Islet precursor cell (in vitro differentiated cells): ENCODE data around the gene IL1RL1.

Experiments
- DNase-seq: peaks from one replicate; pipeline ENCODE4 v3.0.0-alpha.2; 2018

The IL1RL1 gene

DNA sequence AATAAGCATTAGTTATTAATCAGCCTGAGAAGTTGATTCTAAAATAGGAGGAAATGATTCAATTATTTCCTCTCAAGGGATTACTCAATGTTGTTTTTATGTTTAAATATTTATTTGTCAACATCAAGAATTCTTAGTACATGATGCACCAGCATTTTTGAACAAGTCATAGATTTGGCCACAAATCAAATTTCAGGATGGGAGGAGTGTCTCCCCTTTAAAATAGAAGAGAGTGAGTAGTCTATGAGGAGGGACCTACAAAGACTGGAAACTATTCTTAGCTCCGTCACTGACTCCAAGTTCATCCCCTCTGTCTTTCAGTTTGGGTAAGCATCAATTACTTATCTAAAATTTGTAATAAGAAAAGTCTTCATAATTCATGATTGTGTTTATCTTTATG, 25.6 kb downstream of the IL1RL1 start:
- no peak for DNase-seq

DNA sequence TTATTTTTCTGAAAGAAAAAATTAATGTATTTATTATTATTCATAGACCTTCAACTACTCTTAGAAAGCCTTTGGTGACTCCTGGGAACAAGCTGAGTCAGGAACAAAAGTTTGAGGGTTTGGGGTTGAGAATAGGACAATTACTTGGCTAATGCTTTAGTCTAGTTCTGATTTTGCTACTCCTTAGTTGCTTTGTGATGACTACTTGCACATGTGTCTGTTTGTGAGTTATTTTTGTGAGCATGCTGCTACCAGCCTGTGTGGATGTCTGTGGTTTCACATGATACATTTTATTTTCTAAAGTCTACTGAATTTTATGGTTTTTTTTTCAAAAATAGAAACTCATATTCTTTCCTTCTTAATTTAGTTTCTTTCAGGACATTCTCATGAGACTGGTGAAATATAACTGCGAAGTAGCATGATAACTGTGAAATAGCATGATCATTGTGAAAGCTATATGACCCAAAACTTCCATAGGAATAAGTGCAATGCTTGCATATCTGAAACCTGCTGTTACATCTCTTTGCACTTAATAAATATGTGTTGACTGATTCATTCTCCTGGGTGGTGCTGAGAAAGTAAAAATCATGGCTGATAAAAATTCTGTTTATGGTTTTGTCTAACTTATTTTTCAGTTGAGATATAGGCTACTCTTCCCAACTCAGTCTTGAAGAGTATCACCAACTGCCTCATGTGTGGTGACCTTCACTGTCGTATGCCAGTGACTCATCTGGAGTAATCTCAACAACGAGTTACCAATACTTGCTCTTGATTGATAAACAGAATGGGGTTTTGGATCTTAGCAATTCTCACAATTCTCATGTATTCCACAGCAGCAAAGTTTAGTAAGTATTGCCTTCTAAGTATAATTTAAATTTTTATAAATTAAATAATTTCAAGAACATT, 26.4 kb downstream of the IL1RL1 start:
- DNase-seq: no peak

DNA sequence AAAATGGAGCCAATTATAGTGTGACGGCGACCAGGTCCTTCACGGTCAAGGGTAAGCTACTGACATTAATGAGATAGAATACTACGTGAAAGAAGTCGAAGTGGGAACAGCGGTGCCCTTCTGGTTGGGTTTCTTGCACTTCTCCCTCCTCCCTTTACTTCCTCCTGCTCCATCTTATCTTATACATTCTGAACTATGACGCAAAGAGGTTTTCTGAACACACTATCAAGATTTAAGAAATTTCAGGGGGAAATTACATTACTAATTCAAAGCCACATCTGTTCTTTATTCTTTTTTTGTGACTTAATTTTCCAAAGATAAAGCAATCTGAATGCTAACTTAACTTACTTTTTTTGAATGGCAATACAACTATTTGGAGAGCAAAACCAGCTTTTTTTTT, 29.4 kb downstream of the IL1RL1 start:
- no peak for DNase-seq

DNA sequence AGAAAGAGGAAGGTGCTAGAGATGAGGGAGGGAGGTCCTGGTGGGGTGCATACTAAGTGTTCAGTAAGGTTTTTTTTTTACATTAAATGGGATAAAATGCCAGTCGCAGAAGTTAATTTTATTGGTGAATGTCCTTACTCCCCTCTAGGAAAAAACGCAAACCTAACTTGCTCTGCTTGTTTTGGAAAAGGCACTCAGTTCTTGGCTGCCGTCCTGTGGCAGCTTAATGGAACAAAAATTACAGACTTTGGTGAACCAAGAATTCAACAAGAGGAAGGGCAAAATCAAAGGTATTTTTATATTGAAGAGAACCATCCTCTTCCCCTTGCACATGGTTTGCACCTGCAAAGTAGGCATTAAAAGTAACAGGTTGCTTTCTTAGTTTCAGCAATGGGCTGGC, 31.5 kb downstream of the IL1RL1 start:
- DNase-seq: no peak

DNA sequence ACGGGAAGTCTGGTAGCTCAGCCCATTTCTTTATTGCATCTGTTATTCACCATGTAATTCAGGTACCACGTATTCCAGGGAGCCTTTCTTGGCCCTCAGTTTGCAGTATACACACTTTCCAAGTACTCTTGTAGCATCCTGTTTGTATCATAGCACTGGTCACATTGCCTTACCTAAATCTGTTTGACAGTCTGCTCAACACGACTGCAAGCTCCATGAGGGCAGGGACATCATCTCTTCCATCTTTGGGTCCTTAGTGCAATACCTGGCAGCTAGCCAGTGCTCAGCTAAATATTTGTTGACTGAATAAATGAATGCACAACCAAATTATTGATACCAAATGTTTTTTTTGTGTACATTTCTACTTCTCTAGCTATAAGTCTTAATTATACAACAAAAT, 33.0 kb downstream of the IL1RL1 start:
- DNase-seq: no peak

DNA sequence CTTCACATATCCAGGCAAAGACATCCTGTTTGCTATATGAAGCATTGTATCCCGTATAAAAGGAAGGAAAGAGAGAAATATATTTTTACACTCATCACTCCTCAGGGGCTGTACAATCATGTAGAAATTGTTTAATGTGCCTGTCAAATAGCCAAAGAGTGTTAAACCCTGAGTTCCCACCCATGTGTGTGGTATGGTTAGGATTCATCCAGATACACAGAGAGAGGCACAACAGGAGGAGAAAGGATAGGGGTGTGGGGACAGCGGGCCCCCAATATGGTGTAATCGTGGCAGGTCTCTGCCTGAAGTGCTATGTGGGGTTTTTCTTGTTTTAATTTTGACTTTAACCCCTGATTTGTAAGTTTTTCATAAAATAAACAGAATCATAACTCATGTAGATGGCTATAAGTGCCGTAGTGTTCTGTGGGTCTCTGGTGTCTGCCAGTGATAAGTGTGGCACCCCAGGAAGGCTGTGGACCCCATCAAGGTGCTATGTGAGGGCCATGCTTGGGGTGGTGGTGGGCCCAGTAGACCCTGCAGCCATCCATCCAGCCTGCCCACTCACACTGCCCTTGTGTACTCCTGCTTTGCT, 34.1 kb downstream of the IL1RL1 start:
- DNase-seq: no peak

DNA sequence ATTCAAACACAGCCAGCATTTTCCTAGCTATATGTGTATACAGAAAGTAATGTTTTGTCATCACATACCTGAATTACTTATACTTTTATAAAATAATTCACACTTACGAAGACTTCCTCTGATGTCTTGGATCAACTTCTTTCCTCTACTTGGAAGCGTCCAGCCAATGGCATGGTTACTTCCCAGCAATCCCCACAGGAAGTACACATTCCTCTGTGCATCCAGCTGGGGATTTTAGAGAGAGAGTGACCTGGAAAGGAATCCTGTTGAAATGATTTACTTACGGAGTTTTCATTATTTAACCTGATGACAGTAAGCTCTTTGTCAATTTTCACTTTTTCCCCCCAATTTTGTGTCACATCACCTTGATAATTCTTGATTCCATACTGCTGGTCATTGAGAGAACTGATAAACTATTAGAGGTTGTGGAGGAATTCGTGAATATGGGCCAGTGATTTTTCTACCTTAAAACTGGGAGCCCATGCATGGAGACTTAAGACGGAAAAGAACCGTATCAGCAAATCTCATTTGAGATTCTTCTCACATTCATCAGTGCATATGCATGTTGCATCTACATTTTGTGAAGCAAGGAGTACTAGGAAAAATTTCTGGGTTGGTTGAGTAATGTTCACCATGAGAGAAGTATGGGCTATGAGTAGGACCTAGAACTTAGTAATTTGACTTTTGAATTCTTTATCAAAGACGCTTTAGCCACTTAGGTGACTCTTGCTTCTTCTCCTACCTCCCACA, 35.2 kb downstream of the IL1RL1 start:
- no peak for DNase-seq

DNA sequence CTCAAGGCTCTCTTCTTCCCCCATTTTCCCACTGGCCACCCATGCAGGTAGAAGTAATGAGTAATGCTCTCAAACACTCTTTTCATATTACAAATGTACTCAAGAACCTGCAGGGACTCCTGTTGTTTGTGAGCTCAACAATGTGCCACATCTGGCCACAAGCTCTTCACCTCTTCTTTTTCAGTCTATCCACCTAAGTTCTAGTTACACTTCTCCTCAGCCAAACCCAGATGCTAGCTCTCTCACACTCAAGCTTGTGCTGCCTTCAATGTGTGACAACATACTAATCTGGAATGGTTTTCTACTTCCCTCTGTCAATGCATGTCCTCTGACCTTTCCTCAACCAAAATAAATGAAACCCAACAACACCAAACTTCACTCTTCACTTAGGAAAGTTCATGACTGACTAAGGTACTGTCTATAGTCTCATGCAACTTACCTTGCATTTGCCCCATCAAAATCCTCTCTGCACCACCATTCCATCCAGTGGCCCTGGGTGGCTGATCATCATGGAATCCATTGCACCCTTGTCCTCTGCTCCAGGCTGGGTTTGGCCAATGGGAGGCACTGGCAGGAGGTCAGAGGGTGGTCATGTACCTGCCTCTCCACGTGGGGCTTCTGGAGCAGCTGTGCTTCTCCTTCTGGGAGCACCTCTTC, 38.9 kb downstream of the IL1RL1 start:
- DNase-seq: no peak

DNA sequence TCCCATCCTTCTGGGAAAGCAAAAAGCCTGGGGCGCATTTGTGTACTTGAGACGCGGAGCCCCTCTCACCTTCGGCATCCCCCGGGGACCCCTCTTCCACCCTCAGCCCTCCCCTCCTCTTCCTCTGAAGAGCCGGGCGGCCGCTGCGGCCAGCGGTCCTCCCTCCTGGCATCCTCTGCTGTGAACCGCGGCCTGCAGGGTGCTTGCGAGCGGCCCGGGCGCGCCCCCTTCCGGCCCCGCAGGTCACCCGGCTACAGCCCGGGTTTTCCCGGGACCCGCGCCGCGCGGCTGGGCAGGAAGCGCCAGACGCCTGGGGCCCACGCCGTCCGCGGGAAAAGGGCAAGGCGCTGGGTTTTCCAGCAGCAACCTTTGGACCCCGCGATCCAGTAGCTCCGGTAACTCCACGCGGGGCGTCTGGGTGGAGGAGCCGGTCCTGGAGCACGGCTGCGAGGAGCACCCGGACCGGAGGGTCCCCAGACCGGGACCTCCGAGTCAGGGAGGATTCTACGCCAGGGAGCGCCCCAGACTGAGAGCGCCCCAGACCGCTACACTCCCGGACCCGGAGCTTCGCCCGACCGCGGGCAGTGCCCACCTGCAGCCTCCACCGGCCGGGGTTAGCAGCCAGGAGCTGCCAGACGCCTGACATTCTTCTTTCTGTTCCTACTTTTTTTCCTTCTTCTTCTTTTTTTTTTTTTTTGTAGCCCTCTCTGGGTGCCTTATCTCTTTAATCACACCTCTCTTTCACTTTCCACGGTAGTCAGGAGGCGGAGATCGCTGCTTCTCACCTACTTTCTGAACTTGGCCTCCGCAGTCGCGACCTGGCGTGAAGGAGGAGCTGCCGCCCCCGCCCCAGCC, 44.4 kb downstream of the IL1RL1 start, which contains the start of gene IL18R1:
IL18R1 (plus strand) TSS at position 271 of the 855 bp plus-strand sequence. CDS start 6,865 bp downstream, outside the sequence.
- DNase-seq: peak; percentile 90

DNA sequence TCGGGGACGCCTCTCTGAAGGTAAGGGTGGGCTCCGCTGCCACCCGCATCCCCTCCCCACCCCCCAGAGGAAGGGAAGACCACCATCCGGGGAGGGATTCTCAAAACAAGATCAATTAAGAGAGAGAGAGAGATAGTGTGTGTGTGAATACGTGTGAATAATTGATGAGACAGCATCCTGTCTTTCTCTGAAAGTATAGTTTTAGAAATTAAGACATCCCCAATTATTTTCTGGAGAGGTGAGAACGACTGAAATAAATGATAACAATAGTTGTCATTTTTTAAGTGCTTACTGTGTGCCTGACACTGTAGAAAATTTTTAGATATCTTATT, 45.0 kb downstream of the IL1RL1 start:
- DNase-seq: no peak

DNA sequence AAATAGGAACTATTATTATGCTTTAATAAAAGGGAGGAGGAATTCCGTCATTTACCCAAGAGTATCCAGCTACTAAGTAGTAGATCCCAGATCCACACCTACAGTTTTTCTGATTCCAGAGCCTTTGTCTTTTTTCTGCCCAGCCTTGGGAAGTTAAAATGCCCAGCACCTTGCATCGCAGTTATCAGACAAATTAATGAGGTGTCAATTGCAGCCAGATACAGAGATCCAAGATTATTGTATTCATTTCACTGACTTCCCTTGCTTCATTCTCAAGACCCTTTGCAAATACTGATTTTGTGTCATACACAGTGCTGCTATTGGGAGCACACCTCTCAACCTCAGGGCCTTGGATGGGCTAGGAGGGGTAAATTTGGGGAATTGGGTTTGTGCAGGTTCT, 45.4 kb downstream of the IL1RL1 start:
- DNase-seq: no peak

DNA sequence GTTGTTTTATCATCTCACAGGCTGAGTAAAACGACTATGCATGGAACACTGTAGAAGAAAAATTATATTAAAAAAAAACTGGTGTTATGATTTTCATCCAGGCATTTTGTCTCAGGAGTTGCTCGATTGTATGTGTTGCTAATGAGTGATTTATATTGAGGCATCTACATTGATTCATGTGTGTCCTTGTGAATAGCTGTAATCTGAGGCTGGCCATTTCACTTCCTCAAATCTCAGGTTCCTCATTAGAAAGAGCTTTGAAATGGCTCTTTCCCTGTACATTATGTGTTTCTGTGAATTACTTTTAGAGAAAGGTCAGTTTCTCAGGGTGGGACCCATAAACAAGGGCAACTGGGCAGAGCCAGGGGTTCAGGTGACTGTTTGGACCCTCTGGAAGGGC, 46.6 kb downstream of the IL1RL1 start:
- no peak for DNase-seq

DNA sequence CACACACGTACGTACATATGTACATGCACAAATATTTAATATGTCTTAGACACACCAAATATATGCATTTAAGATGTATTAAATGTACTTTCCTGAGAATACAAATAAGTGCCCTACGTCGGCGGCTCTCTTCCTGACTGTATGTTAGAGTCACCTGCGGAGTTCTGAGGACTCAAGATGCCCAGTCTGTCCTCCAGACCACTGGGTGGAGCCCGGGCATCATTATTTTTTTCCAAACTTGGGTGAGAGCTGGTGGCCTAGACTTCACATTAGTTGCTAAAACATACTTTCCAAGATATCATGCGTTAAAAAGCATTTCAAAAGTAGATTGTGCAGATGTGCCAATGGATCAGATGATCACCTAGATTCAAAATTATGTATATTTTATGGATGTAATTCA, 47.1 kb downstream of the IL1RL1 start:
- no peak for DNase-seq

DNA sequence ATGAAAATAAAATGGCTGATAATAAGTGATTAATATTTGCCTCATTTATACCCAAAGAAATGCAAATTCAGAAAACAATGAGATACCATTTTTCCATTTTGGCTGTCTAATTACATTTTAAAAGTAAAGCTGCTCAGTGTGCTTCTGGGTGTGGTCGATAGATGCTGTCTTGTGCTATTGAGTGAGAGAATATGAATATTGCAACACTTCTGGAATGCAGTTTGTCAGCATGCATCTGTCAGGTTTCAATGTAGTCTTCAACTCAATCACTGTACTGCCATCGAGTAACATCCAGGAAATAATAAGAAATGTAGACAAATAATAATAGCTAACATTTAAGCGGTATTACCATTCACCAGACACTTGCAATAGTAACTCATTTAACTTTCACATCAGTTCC, 48.2 kb downstream of the IL1RL1 start:
- no peak for DNase-seq

DNA sequence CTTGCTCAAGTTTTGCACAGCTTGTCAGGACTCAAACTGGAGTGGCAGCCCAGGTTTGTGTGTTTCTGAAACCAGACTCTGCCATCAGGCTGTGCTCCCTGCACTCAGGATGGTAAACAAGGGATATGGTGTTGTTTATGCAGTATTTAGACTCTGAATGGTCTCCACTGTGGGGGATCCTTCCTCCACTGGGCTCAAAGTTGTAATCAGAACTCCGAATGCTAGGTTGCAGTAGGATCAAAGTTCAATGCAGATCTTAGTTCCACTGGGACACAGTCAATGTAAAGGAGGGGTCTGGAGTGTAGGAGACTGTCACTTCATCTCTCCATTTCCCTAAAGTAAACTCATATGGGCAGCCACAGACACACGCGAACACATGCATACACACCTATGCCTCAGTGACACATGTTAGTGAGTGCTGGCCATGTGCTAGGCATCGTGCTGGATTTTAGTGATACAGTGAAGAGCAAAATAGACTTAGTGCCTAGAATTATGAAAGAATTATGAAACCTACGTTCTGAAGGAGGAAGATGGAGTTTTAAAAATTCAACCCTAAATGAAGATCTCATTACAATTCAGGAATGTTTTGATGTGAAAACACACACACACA, 50.4 kb downstream of the IL1RL1 start:
- no peak for DNase-seq

DNA sequence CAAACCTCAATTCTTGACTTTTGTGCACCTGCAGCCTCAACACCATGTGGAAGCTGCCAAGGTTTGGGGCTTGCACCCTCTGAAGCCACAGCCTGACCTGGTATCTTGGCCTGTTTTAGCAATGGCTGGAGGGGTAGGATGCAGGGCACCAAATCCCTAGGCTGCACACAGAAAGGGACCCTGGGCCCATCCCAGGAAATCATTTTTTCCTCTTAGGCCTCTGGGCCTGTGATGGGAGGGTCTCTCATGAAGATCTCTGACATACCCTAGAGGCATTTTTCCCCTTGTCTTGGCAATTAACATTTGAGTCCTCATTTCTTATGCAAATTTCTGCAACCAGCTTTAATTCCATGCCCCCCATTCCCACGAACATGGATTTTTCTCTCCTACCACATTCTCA, 54.4 kb downstream of the IL1RL1 start:
- DNase-seq: no peak

DNA sequence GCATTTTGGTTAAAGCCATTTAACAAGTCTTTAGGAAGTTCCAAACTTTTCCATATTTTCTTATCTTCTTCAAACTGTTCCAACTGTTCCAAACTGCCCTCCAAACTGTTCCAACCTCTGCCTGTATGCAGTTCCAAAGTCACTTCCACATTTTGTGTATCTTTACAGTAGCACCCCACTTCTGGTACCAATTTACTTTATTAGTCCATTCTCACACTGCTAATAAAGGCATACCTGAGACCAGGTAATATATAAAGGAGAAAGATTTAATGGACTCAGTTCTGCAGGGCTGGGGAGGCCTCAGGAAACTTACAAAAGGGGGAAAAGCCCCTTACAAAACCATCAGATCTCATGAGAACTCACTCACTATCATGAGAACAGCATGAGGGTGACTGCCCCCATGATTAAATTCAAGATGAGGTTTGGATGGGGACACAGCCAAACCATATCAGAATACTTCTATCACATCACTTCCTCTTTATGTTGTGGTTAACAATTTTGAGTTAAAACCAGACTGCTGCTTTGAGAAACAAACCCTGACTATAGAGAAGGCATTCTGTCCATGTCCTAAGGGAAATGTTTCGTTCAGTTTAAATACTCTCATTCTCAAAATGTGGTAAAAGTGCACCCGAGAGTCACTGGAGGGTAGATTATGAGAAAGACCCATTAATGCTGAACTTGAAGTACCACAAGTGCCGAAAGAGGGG, 55.2 kb downstream of the IL1RL1 start:
- DNase-seq: no peak

DNA sequence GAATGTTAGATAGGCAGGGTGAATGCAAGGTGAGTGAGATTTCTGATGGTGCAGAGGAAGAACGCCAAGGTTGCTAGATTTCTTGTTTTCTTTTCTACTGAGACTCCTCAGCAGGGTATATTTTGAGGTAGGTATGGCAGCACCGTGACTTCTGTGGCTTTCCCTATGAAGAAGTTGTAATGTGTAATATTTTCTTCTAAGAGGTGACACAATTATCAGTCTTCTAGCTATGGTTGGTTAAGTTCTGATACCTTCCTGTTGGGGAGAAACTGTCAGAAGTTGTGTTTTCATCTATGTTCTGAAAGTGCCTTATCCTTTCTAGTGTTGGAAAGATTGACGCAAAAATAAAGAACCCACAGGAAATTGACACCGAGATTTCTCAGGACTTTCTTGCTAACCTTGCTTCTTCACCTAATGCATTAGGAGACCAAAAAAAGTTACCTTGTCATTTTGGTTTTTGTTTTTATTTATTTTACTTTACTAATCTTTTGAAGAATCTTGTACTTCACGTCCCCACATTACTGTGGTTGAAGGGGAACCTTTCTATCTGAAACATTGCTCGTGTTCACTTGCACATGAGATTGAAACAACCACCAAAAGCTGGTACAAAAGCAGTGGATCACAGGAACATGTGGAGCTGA, 56.1 kb downstream of the IL1RL1 start:
- DNase-seq: no peak

DNA sequence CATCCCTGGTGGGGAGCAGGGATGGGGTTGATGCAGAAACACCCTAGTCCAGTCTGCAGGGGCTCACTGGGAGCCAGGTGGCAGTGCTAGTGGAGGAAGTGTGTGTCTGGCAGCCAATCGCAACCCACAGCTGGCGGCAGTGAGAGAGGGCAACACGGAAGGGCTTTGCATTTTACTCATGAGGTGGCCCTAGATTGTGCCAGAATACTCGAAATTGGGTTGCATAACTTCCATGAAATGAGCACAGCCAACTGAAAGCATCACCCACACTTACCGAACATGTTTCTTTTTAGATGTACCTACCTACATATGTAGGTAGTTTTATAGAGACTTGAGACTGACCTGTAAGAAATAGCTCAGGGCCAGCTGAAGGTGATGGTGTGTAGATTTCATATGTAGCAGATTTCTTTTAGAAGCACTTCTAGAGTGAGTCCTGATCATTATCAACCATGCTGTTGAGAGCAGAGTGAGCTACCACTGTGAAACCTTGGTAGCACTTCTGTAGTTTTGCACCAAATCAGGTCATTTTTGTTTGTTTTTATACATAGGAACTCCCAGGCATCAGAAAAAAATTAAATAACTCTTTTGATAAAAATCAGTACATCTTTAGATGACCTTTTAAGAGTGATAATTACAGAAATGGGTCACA, 57.2 kb downstream of the IL1RL1 start:
- DNase-seq: no peak

DNA sequence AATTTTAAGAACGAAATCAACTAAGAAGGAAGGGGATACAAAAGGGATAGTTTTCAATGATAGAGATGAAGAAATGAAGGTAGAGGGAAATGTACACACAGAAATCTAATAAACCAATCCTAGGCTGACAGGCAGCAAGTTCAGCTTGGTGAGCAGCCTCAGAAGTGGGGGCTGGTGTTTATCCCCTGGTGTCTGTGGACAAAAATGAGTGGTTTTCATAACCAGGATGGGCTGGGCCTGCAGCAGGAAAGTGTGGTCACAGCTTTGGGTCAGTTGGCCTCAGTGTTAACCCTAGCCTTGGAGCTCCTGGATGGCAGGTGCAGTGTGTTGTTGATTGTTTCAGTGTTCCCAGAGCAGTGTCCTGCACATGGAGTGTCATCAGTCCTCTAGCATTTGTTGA, 58.5 kb downstream of the IL1RL1 start:
- no peak for DNase-seq
